ENCODE measurements around the gene ALPK3. TPM values are rescaled to one million over a fixed set of nuclear protein-coding genes. Genes with fewer than 3 reads are reported as not detected.

Gene ALPK3
- total and polyA plus RNA-seq, 10 of the 15 experiments (the other 5 are each of a cell fraction or from before 2014, with no cell fraction given), result under 0.01 to 0.05 (median 0.02) TPM; not detected in 6

- RAD21 ChIA-PET (ENCODE audit: unreplicated experiment), result interaction anchor here (1.1 kb wide), 1 partner anchor 235 kb away, joined by 3 read pairs; no protein-coding TSS in a partner anchor
- CTCF ChIA-PET, result interaction anchor here (0.8 to 3.4 kb wide), 7 partner anchors 10 to 211 kb away, joined by 3 to 18 read pairs (median 3); no protein-coding TSS in a partner anchor
- Histone ChIP-seq H3K9me3 (replicated peaks; ENCODE audit: control insufficient read depth, insufficient read depth, low read length) (no peaks in the 10 kb centered on the region), H3K27me3 (replicated peaks in 1 of 2; ENCODE audit: control insufficient read depth in 2 of 2, insufficient read depth in 2 of 2, low read length in 1 of 2) (peaks cover 2 to 11% of the 10 kb centered on the region in 2 experiments), H3K4me3 (no peak overlapping the region), H3K79me2 (ENCODE audit: control insufficient read depth, insufficient read depth, low read length) (no peaks in the 10 kb centered on the region), H3K4me1 (ENCODE audit: control insufficient read depth, insufficient read depth, low read length) (no peaks in the 10 kb centered on the region), H3K9ac (ENCODE audit: control insufficient read depth, insufficient read depth, low read length) (no peak overlapping the region), H3K4me2 (ENCODE audit: control insufficient read depth, insufficient read depth) (no peak overlapping the region), H2AFZ (ENCODE audit: control insufficient read depth, low read depth, low read length) (no peak overlapping the region), H3K27ac (ENCODE audit: control insufficient read depth, insufficient read depth) (no peak overlapping the region), H3K36me3 (ENCODE audit: control insufficient read depth in 2 of 2, insufficient read depth in 2 of 2, low read length in 1 of 2) (no peaks in the 10 kb centered on the region), H4K20me1 (ENCODE audit: control insufficient read depth, insufficient read depth) (no peaks in the 10 kb centered on the region)
- FAIRE-seq, result no peak
- no peak for DNase-seq (ENCODE audit: low read depth, low spot score)
- no TSS peak for BruUV-seq (replicated peaks)
- intact Hi-C loops (cut with micrococcal nuclease; ENCODE audit: unreplicated experiment) (no loop called here), in situ Hi-C loops (cut with MboI) (no loop called here)
- POLR2A ChIA-PET, result no interaction called here
- WGBS (ENCODE audit: insufficient coverage, insufficient replicate concordance, low lambda C conversion rate, missing lambda C conversion rate), result 2% methylated on average over 4 of the region's 4 CpGs
- SMC1A ChIA-PET (ENCODE audit: uncharacterized antibody, unreplicated experiment), result interaction anchor here (0.5 to 1.2 kb wide), 5 partner anchors 11 to 94 kb away, joined by 3 to 4 read pairs (median 3); no protein-coding TSS in a partner anchor
- ATAC-seq, result no peak
- no peak for TF ChIP-seq ETV6 (conservative IDR thresholded peaks at IDR 0.05 in 1 of 2, IDR thresholded peaks at IDR 0.05 in 1 of 2; ENCODE audit: borderline replicate concordance in 1 of 2, low read depth in 1 of 2)
- TF ChIP-seq SMAD5 (IDR thresholded peaks at IDR 0.05; ENCODE audit: low read depth), result no peak
- no peak for TF ChIP-seq EP300 (IDR thresholded peaks at IDR 0.05; ENCODE audit: borderline replicate concordance in 1 of 2, control insufficient read depth in 1 of 2, low read depth in 2 of 2, low read length in 2 of 2)
- no peak for TF ChIP-seq EZH2 (IDR thresholded peaks at IDR 0.05; ENCODE audit: borderline replicate concordance, control insufficient read depth, low read depth, low read length)
- no peak for TF ChIP-seq ZBTB4 (CRISPR knock-in tag; IDR thresholded peaks at IDR 0.05)
- TF ChIP-seq SRF (IDR thresholded peaks at IDR 0.05; ENCODE audit: low read depth in 2 of 2, low read length in 2 of 2), result no peak
- TF ChIP-seq MEF2B (IDR thresholded peaks at IDR 0.05; ENCODE audit: partially characterized antibody, poor library complexity, severe bottlenecking), result no peak
- TF ChIP-seq MYB (IDR thresholded peaks at IDR 0.05; ENCODE audit: borderline replicate concordance, low read depth, low read length), result no peak
- TF ChIP-seq ZZZ3 (IDR thresholded peaks at IDR 0.05; ENCODE audit: control insufficient read depth, insufficient read length, low read depth), result no peak
- TF ChIP-seq, protein P1, sequence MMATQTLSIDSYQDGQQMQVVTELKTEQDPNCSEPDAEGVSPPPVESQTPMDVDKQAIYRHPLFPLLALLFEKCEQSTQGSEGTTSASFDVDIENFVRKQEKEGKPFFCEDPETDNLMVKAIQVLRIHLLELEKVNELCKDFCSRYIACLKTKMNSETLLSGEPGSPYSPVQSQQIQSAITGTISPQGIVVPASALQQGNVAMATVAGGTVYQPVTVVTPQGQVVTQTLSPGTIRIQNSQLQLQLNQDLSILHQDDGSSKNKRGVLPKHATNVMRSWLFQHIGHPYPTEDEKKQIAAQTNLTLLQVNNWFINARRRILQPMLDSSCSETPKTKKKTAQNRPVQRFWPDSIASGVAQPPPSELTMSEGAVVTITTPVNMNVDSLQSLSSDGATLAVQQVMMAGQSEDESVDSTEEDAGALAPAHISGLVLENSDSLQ (IDR thresholded peaks at IDR 0.05), result no peak
- TF ChIP-seq TARDBP (IDR thresholded peaks at IDR 0.05; ENCODE audit: borderline replicate concordance), result no peak
- no peak for TF ChIP-seq KLF5 (IDR thresholded peaks at IDR 0.05; ENCODE audit: partially characterized antibody)
- TF ChIP-seq, protein P2, sequence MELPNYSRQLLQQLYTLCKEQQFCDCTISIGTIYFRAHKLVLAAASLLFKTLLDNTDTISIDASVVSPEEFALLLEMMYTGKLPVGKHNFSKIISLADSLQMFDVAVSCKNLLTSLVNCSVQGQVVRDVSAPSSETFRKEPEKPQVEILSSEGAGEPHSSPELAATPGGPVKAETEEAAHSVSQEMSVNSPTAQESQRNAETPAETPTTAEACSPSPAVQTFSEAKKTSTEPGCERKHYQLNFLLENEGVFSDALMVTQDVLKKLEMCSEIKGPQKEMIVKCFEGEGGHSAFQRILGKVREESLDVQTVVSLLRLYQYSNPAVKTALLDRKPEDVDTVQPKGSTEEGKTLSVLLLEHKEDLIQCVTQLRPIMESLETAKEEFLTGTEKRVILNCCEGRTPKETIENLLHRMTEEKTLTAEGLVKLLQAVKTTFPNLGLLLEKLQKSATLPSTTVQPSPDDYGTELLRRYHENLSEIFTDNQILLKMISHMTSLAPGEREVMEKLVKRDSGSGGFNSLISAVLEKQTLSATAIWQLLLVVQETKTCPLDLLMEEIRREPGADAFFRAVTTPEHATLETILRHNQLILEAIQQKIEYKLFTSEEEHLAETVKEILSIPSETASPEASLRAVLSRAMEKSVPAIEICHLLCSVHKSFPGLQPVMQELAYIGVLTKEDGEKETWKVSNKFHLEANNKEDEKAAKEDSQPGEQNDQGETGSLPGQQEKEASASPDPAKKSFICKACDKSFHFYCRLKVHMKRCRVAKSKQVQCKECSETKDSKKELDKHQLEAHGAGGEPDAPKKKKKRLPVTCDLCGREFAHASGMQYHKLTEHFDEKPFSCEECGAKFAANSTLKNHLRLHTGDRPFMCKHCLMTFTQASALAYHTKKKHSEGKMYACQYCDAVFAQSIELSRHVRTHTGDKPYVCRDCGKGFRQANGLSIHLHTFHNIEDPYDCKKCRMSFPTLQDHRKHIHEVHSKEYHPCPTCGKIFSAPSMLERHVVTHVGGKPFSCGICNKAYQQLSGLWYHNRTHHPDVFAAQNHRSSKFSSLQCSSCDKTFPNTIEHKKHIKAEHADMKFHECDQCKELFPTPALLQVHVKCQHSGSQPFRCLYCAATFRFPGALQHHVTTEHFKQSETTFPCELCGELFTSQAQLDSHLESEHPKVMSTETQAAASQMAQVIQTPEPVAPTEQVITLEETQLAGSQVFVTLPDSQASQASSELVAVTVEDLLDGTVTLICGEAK (IDR thresholded peaks at IDR 0.05; ENCODE audit: borderline replicate concordance), result no peak
Observed at GRCh38 chr15:84833447-84834228, 16.5 kb downstream of the ALPK3 start.

Data from GM12878 (cell line).